HG02852 (cell line): Measurements from ENCODE around the gene CORO1C.
"Not testable (repeated sequence)": the region's sequence is repeated elsewhere in the genome, so short reads cannot be mapped to it uniquely, and the experiment has no call there.

Experiments used
- ATAC-seq: cut with Tn5 transposase; IDR thresholded peaks from one replicate; pipeline ENCODE4 v1.9.1; 2021; ENCODE audit warnings: mild to moderate bottlenecking, moderate library complexity; ENCODE audit not compliant: unreplicated experiment

CORO1C gene

GRCh38 chr12:108679106-108679681, 52.1 kb downstream of the CORO1C start:
- ATAC-seq = no peak

GRCh38 chr12:108678104-108678730, 53.1 kb downstream of the CORO1C start:
- no peak for ATAC-seq

GRCh38 chr12:108677381-108677780, 53.9 kb downstream of the CORO1C start:
- ATAC-seq = no peak

DNA sequence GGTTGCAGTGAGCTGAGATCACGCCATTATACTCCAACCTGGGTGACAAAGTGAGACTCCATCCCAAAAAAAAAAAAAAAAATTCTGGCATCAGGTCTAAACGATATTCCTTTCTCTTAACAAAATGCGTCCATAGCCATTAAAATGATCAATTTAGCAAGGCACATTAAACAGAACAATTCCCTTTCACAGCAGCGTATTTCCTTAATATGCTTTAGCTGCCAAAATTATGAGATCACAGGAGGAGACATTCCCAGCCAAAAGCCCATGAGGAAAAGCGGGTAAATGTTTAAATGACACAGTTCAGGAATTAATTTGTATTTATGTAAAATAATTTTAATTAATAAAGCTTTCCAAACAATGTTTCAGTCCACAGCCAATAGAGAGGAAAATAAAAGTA, 54.6 kb downstream of the CORO1C start:
- no peak for ATAC-seq

DNA sequence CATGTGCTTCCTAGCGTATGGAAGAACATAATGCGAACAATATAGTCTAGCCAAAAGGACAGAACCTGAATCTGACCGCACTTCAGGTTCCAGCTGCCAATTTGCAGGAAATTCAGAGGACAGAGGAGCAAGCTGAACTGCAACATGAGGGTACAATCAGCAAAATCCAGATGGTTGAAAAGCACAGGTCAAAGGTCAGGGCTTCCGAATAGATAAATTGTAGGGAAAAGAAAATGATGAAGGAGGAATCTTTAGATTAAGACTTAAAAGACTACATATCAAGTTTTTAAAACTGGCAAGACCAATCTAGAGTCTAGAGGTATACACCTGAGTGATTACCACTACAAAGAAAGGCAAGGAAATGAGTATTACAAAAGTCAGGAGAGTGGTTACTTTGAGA, 55.5 kb downstream of the CORO1C start:
- no peak for ATAC-seq

- ATAC-seq = no peak
These were observed 59.3 kb downstream of the CORO1C start for GRCh38 chr12:108672054-108672453.

DNA sequence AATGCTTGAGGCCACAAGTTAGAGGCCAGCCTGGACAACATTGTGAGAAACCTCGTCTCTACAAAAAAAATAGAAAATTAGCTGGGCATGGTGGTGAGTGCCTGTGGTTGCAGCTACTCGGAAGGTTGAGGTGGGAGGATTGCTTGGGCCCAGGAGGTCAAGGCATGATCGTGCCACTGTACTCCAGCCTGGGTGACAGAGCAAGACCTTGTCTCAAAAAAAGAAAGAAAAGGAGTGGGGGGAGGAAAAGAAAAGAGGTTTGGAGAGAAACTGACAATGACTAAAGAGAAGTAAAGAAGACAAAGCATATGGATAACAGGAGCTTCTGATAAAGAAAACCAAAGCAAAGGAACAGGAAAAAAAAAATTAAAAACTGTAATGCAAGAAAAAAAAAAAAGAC, 60.2 kb downstream of the CORO1C start:
- no peak for ATAC-seq

DNA sequence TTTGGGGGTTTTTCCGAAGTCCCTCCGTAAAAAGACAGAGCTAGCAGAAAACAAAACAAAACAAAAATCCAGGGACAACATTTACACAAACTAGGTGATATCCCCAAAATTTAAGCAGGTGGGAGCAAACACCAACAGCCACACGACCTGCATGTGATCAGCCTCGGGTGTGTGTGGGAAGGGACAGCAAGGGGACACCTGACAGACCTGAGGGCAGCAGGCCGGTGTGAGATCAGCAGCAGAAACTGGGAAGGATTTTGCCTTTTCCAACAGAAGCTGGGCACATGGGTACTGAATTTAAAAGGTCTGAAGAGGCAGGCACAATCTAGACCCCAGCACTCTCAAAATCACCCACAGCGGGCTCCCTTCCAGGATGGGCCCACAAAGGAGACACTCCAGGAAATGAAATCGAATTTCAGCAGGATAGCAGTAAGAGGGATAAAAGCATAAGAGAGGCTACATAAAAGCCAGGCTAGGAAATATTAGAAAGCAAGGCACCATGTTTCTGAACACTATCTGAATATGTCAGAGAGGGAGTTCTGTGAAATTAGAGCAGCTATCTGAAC, 61.2 kb downstream of the CORO1C start:
- no peak for ATAC-seq

DNA sequence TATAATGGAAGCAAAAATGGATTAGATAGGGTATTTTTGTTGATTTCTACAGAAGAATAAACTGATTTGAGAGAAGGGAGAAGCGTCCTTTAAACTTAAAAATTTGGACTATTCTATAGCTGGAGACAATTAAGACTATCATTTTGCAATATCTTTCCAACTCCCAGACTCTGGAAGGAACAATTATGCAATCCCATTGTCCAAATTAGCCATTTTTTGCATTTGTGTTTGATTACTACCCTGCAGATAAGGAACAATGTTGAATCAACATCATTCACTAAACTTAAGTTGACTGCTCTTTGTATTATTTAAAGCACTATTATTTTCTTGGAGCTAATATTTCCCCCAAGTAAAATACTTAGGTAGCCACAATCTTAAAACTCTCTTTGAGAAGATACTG, 62.8 kb downstream of the CORO1C start:
- no peak for ATAC-seq

- ATAC-seq = no peak
These were observed 63.3 kb downstream of the CORO1C start for GRCh38 chr12:108668063-108668462.

- ATAC-seq = no peak
These were observed 64.0 kb downstream of the CORO1C start for GRCh38 chr12:108667349-108667748.

DNA sequence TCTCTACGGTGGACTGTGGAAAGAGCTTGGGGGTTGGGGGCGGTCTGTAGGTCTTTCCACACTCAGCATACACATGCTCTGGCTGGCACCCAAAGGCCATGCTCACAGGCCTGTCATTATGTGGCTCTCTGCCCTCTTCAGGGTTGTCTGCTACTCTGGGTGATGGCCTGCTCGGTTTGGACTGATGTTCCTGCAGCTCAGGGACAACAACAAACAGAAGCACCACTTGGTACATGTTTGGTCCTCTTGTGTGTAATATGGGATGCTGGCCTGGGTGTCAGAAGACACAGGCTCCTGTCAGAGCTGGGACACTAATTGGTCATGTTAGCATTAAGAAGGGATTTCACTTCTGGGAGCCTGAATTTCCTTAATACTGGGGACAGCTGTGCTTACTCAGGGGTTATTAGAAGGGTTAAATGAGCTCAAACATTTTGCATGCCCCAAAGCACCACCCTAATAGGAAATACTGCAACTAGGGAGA, 64.9 kb downstream of the CORO1C start:
- no peak for ATAC-seq

DNA sequence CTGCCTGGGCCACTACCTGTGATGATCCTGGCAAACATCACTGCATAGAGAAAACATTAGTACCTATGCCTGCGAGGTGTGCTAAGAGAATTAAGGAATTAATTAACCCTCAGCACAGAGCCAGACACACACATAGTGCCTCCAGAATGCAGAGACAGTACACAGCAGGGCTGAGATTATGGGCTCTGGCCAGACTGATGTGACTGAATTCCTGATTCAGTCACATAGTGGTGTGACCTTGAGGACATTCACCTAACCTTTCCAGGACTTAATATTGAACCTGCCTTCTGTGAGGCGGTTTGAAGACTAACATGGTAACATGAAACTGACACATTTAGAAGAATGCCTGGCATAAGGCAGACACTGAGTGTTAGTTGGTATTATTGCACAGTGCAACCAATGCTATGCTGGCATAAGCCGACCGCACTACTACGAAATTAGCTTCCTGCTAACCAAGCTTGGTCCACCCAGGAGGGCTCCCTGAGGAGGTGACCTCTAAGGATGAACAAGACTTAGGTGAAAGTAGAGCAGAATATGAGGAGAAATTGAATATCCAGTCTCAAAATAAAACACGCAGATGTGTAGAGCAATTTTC, 65.6 kb downstream of the CORO1C start:
- no peak for ATAC-seq

DNA sequence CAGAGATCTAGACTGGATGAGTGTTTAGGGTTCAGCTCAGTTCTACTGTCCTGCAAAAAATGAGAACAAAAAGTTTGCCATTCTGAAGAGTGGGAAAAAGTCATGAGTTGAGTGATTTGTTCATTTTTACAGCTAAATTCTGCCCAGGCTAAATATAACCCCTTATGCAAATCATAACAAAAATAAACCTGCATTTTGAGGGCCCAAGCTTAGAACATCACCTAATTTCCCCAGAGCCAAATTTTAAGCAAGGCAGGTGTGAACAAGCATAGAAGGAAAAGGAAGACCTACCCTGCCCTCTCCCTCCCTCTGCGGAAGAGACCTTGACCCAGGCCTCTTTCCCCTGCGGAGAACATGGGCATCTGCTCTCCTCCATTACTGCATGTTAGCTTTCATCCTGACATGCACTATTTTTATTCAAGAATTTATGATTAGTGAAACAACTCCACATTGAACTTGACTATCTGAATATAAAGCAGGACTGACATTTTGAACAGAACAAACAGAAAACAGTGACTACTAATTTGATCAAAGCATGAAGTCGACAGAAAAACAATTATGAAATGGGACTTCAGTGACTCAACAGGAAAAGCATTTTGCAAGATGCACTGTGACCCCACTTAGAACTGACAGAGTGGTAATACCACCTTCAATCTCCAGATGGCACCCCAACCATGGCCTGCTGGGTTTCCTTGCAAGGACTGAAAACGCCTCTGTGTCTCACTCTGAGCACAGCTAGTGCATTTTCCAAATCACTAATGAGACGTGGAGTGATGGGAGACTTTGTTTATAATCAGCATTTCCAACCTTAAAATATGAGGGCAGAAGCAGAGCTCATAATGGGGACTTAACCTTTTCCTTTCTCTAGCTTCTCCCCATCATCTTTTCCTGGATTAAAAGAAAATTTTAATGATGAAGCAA, 66.7 kb downstream of the CORO1C start:
- peak; percentile 80 for ATAC-seq

GRCh38 chr12:108663324-108664015, 67.8 kb downstream of the CORO1C start:
- ATAC-seq = no peak

DNA sequence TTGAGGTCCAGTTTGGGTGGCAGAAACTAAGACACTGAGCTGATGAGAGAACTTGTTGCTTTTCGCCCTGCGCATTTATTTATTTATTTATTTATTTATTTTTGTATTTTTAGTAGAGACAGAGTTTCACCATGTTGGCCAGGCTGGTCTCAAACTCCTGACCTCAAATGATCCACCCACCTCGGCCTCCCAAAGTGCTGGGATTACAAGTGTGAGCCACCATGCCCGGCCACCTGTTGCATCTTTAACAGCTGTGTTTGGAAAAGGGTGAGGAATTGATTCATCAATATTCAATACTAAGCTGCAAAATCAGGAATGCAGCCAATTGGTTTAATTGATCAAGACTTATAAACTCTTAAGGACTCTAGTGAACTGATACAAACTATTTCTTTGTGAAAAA, 73.2 kb downstream of the CORO1C start:
- not testable (repeated sequence) for ATAC-seq

GRCh38 chr12:108657130-108657745, 74.1 kb downstream of the CORO1C start:
- no peak for ATAC-seq

- not testable (repeated sequence) for ATAC-seq
These were observed 75.1 kb downstream of the CORO1C start for GRCh38 chr12:108656247-108656646.

- ATAC-seq = not testable (repeated sequence)
These were observed 75.5 kb downstream of the CORO1C start for GRCh38 chr12:108655812-108656175.

GRCh38 chr12:108654622-108655021, 76.7 kb downstream of the CORO1C start:
- ATAC-seq = not testable (repeated sequence)
